Inferior parietal cortex (tissue), 1 donor: ENCODE results near the gene GGCT.
A peak's percentile ranks its signal among the peaks of the same experiment; 100 is the strongest.

Source experiments
- DNase-seq: peaks from one replicate; pipeline ENCODE4 v3.0.0-alpha.2; 2016; ENCODE audit errors: extremely low spot score

GGCT gene

DNA sequence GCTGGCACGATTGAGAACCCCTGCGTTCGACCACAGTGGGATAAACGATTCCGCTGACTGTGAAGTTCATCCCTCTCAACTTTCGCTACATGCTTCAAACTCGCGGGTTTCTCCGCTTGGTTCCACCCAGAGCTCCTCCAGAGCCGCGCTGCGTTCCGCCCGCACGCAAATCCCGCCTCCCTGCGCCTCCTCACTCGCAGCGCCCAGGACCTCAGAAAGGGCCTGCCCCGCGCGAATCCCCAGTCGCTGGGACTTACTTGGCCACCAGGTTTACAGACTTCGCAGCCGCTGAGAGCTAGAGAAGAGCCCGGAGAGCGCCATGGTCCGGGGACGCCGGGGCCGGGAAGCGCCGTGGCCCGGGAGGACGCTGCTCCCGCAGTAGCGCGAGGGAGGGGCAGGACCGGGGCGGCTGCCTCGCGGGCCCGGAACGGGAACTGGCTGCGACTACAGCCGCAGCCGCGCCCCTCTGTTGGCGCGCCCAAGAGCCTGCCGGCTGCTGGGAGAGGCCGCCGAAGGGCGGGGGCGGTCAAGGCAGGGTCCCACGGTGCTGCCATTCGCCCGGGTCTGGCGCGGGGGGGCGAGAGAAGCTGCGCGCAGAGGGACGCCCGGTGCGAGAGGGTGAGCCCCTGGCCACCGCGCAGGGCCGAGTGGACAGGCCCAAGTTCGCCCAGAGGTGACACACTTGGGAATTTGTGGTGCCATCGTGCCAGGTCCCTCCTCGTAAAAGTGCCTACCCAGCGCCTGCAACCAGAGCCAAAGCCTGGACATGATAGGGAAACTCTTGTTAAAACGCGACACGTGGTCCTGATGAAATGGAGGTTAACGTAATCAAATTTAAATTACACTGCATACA is 26.1 kb downstream of the GGCT start, which contains the start of gene NOD1:
Gene NOD1 (minus strand): TSS at position 436 of the 853 bp plus-strand sequence. CDS start 21,863 bp downstream, outside the sequence.
- peak; percentile 55 for DNase-seq

DNA sequence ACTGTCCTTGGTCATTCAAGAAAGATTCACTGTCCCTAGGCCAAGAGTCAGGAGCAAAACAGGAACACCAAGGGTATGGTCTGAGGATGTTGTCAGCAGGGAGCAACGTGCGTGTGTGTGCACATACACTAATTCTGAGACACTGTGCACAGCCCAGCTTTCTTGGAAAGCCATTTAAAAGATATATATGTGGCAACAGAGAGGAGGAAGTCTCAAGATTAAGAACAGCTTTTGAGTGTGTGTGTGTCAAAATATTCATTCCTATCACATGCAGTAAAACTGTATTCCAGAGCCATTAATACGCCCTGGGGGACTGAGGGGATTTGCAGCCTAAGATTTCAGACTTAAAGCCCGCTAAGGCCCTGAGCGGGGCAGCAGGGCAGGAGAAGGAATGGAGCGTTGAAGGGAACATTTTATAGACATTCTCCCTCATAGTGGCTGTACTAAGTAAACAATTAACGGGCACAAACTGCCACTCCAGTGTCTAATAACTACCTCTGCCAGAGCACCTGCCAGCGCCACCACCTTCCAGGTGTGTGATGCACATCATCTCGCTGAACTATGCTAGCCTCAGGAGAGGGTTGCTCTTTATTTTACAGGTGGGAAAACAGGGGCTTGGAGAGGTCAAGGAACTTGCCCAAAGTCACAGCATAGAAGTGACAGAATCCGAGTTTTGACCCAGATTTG is 28.0 kb downstream of the GGCT start:
- DNase-seq = no peak

DNA sequence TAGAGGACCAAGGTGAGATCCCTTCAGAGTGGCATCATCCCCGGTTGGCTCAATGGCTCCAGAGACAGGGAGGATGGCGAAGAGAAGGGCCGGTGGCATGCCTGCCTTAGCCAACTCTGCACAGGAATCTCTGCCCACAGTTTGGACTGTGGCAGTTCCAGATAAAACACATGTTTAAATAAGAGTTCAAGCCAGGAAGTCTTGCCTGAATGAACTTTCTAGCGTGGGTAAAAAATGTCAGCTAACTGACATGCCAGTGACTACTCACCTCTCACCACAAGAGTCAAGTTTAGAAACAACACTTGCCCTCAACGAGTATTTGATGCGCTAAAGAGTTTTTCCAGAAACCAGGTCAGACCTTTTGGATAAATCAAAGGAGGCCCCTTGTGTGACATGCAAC is 29.0 kb downstream of the GGCT start:
- DNase-seq = no peak

DNA sequence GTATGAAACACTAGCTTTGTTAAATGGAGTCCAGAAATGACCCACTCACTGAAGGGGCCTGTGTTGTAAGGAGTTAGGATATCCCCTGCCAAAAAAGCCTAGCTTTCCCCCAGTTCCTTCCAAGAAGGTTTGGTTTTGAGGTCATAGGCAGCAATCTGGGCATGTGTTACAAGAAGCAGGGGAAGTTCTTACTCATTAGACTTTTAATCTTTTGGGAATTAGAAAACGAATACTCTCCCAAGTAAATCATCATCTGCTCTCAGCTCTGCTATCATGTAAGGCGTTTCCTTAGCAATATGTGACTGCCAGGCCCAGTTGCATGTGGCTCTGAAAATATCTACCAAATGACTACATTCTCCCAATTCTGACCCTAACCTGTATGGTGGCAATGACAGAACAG is 29.7 kb downstream of the GGCT start:
- no peak for DNase-seq

DNA sequence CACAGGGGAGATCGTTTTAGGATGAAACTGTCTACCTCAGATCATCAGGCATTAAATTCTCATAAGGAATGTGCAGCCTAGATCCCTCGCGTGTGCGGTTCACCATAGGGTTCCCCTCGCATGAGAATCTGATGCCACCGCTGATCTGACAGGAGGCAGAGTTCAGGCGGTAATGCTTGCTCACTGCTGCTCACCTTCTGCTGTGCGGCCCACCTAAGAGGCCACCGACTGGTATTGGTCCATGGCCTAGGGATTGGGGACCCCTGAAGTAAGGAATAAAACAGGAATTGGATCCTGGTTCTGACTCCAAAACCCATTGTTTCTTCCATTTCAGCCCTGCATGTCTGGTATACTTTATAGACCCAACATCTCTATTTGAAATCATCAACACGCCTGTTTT is 30.1 kb downstream of the GGCT start:
- DNase-seq = no peak

DNA sequence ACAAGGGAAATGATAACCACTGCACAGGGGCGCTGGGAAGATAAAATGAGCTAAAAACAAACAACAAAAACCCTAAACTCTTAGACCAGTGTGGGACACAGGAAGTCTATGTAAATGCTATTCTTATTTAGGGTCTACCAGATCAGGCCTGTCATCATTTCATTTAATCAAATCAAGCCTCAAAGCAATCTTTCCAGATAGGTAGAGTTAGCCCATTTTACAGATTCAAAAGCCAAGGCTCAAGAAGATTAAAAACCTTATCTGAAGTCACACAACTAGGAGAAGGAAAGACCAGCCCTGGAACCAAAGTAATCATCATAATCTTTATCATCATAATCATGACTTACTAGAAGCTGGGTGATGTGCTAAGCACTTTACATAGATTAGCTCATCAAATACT is 30.7 kb downstream of the GGCT start:
- no peak for DNase-seq

DNA sequence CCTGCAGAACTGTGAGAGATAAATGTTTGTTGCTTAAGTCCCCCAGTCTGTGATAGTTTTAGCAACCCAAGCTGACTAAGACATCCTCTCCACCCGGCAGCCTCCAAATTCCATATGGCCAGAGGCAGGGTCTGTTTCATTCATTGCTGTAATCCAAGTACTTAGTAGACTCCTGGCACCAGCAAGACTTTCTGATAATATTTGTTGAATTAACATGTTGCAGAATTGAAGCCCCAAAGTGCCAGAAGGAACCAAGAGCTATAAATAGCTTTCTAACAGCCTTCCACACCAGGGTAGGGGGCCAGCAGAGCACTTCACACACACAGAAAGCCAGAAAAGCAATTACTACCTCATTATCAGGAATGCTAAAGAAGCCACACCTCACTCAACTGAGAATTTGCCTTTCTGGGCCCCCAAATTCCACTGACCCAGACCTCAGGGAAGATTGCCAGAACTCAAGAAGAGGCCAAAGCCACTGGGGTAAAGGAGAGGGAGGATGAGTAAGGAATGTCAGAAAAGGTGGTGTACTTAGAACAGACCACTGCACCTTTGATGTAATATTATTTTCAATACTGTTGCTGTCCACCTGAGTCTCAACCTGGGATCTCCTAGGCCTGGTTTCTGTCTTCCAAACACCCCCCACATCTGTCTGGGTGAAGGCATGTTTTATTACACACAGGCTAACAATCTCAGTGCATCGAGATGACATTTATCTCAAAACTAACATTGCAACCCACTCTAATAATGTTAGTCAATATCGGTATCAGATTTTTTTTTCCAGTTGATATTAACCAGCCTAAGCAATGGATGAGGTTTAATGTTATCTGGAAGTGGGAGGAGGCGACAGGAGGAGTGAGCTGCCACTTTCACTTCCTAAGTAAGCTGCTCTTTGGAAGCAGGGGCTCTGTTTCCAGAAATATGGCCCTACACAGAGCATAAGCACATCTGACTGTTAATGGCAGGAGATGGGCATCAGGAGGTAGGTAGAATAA is 31.5 kb downstream of the GGCT start:
- no peak for DNase-seq

DNA sequence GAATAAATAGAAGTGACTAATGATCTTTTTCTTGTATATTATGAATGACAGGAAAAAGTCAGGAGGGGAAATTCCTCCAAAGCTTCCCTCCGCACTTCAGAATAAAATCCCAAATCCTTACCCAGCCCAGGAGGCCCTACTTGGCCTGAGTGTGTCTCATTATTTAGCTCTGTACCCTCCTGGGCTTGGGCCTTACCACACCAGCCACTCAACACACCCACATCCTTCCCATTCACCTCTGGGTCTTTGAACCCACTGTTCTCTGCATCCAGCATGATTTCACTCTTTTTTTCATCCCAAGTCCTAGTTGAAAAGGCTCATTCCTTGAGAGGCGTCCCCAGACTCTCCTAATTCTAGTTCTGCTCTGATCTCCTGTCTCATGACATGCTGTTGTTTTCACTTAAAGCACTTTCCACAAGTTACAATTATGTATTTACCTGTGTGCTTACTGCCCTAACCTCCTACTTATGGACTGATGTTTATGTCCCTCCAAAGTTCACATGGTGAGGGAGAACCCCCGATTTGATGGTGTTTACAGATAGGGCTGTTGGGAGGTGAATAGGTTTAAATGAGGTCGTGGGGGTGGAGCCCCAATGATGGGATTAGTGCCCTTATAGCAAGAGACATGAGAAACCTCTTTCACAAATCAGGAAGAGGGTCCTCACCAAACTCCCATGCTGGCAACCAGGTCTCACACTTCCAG is 32.4 kb downstream of the GGCT start:
- DNase-seq = no peak

DNA sequence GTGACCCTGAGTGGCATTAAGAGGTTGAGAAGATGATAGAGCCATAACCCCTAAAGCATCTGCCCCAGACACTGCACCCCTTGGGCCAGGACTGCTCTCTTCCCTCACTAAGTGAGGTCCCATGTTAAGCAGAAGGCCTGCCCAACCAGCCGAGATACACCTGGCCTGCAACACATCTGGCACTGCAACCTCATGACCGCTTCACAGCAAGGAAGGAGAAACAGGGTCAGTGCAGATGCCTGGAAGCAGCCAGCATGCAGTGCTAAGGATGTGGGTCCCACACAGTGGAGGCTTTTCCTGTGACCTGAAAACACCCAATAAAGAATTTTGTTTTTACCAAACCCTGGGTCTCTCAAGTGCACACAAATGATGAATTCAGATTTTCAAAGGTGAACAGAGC is 33.4 kb downstream of the GGCT start:
- DNase-seq = no peak

GRCh38 chr7:30470771-30471170 is 33.9 kb downstream of the GGCT start:
- DNase-seq = no peak

- no peak for DNase-seq
These were observed 34.4 kb downstream of the GGCT start for GRCh38 chr7:30470163-30470770.

GRCh38 chr7:30469303-30469702 is 35.3 kb downstream of the GGCT start:
- DNase-seq = peak; percentile 51

DNA sequence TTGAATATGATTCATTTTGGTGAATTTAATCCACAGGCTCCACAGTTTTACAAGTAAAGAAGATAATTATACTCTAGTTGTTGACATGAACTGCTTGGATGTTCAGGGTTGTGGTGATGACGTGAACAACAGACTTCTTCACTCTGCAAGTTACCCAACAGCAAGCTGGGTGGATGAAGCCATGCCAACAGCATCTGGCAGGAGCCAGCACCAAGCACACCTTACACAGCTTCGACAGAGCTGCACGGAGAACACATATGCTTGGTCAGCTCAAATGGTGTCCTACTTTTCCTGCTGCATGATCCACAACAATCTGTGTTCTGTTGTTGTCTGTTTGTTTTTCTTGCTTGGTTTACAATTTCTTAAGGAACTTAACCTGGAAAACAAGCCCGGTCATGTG is 35.8 kb downstream of the GGCT start:
- DNase-seq = no peak

DNA sequence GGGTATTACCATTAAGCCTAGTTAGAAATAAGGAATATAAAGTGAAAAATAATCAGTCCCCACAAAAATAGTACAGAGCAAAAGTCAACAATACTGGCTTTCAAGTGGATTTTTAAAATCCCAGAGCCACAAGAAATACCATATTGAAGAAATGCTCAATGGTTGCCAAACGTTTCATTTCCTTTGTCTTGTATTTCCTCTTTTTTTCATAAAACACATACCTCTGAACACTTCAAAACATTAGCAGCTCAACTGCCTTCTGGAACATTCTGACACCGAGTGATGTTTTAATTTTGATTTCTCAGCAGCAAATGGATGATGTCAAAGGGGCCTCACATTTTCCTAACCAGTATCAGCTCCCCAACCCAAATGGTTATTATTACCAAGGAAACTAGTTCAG is 36.6 kb downstream of the GGCT start:
- DNase-seq = no peak

DNA sequence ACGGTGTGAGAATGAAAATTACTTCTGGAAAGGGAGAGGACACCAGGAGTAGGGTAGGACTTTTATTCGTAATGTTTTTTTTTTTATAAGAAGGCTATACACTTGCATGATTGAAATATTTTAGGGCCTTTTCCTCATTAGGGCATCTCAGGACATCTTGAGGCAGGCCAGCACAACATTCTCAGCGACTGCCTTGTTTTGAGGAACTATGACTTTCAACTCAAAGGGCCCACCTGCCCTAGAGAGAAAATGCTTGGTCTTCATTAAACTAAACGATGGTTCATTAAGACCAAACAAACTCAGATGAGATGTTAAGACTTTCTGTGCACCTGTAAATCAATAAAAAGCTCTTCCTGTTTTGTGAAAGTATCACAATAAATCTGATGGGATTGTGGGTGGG is 37.4 kb downstream of the GGCT start:
- DNase-seq = no peak

DNA sequence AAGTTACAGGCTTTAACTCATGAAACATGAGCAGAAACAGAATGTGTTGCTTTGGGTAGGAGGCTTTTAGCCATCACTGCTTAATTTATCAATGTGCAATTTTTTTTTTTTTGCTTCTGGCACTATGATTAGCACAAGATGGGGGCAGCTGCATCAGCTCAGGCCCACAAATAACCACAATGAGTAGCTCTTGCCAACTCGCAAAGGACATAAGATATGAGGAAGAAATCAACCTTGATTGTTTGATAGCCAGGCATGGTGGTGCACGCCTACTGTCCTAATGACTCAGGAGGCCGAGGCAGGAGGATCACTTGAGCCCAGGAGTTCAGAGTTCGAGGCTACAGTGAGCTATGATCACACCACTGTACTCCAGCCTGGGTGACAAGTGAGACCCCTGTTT is 38.4 kb downstream of the GGCT start:
- DNase-seq = no peak

- DNase-seq = no peak
These were observed 38.8 kb downstream of the GGCT start for GRCh38 chr7:30465811-30466180.

- DNase-seq = no peak
These were observed 39.4 kb downstream of the GGCT start for GRCh38 chr7:30465046-30465810.

GRCh38 chr7:30464231-30464671 is 40.4 kb downstream of the GGCT start:
- no peak for DNase-seq
